SU-DHL-6 (cell line): Measurements from ENCODE around the gene CELF5.
"Not testable (repeated sequence)": the region's sequence is repeated elsewhere in the genome, so short reads cannot be mapped to it uniquely, and the experiment has no call there.

Experiments
- H2AFZ ChIP-seq: fragments of 200-600 bp; sonication (generic); 2 replicates; pipeline ENCODE4 v1.6.1; 2014; ENCODE audit warnings: low read depth, mild to moderate bottlenecking, moderate library complexity, mixed read lengths, antibody characterized with exemption, low read length; ENCODE audit not compliant: severe bottlenecking
- H3F3A ChIP-seq: fragments of 200-600 bp; shearing (Covaris generic); 2 replicates; pipeline ENCODE4 v1.6.0; 2016; ENCODE audit warnings: antibody characterized with exemption, mild to moderate bottlenecking; ENCODE audit not compliant: insufficient read depth
- H3K27ac ChIP-seq: fragments of 200-600 bp; sonication (generic); 2 replicates; pipeline ENCODE4 v1.5.1; 2016; ENCODE audit warnings: low read depth, mild to moderate bottlenecking, low read length, moderate library complexity, mixed read lengths
- H3K27me3 ChIP-seq: fragments of 200-600 bp; sonication (generic), shearing (Covaris generic); 2 replicates; pipeline ENCODE4 v1.6.0; 2014; ENCODE audit warnings: mild to moderate bottlenecking, low read length
- H3K36me3 ChIP-seq: fragments of 200-600 bp; sonication (generic); 2 replicates; pipeline ENCODE4 v1.6.1; 2014; ENCODE audit warnings: mild to moderate bottlenecking, low read length, mixed read lengths
- H3K4me2 ChIP-seq: fragments of 300-600, 200-600 bp; shearing (Covaris generic), sonication (generic); 2 replicates; pipeline ENCODE4 v1.6.0; 2014; ENCODE audit warnings: low read length, low read depth, mild to moderate bottlenecking; ENCODE audit not compliant: poor library complexity, severe bottlenecking
- H3K4me3 ChIP-seq: fragments of 200-600 bp; sonication (generic); 2 replicates; pipeline ENCODE4 v1.5.1; 2014; ENCODE audit warnings: antibody characterized with exemption, low read length, mild to moderate bottlenecking, mixed read lengths; ENCODE audit not compliant: insufficient read depth, poor library complexity, severe bottlenecking
- H3K79me2 ChIP-seq: fragments of 200-600 bp; sonication (generic); 2 replicates; pipeline ENCODE4 v1.6.1; 2014; ENCODE audit warnings: mild to moderate bottlenecking, low read length, moderate library complexity; ENCODE audit not compliant: insufficient read depth
- H3K9ac ChIP-seq: fragments of 200-600 bp; sonication (generic); 2 replicates; pipeline ENCODE4 v1.7.0; 2014; ENCODE audit warnings: mild to moderate bottlenecking, low read length
- H3K9me2 ChIP-seq: fragments of 200-600 bp; sonication (generic); replicated peaks from 2 replicates; pipeline ENCODE4 v1.6.1; 2014; ENCODE audit warnings: low read length; ENCODE audit not compliant: insufficient read depth
- H3K9me3 ChIP-seq: fragments of 200-600 bp; sonication (generic); 2 replicates; pipeline ENCODE4 v1.6.1; 2014; ENCODE audit warnings: low read length, mixed read lengths; ENCODE audit not compliant: insufficient read depth
- H4K20me1 ChIP-seq: fragments of 200-600 bp; sonication (generic); 2 replicates; pipeline ENCODE4 v1.6.1; 2014; ENCODE audit warnings: low read depth, mild to moderate bottlenecking, antibody characterized with exemption, low read length, moderate library complexity, mixed read lengths
- CTCF ChIP-seq: fragments of 200-600 bp; sonication (generic); IDR thresholded peaks from one replicate; pipeline ENCODE4 v1.5.1; 2017; ENCODE audit warnings: antibody characterized with exemption, mild to moderate bottlenecking, low read length, moderate library complexity; ENCODE audit not compliant: insufficient read depth, poor library complexity, severe bottlenecking
- EZH2phosphoT487 ChIP-seq: fragments of 200-600 bp; sonication (generic), shearing (Covaris generic); conservative IDR thresholded peaks from 2 replicates; pipeline ENCODE4 v1.6.1; 2018; ENCODE audit warnings: mild to moderate bottlenecking, antibody characterized with exemption, low read length, moderate library complexity, mixed read lengths

CELF5 gene

GRCh38 chr19:3324405-3324856 is 100.0 kb downstream of the CELF5 start:
- Histone ChIP-seq H3K79me2 (no peaks in the 10 kb centered on the region), H3K27me3 (no peaks in the 10 kb centered on the region), H3K9me3 (no peaks in the 10 kb centered on the region), H2AFZ (no peak overlapping the region), H4K20me1 (no peaks in the 10 kb centered on the region), H3K4me3 (no peak overlapping the region), H3F3A (no peaks in the 10 kb centered on the region), H3K27ac (no peak overlapping the region), H3K9me2 (no peaks in the 10 kb centered on the region), H3K4me2 (no peak overlapping the region), H3K9ac (no peak overlapping the region), H3K36me3 (no peaks in the 10 kb centered on the region)
- no peak for TF ChIP-seq EZH2phosphoT487
- peak; percentile 60 for TF ChIP-seq CTCF

- no peaks in the 10 kb centered on the region for H3K9me3 ChIP-seq
- no peak overlapping the region for H3K4me2 ChIP-seq
- H3K9ac ChIP-seq, result no peak overlapping the region
- TF ChIP-seq CTCF, result no peak
- TF ChIP-seq EZH2phosphoT487, result no peak
- H2AFZ ChIP-seq, result no peak overlapping the region
- H3K27me3 ChIP-seq, result no peaks in the 10 kb centered on the region
- no peak overlapping the region for H3K4me3 ChIP-seq
- no peak overlapping the region for H3K27ac ChIP-seq
- H3K9me2 ChIP-seq, result no peaks in the 10 kb centered on the region
- no peaks in the 10 kb centered on the region for H3K36me3 ChIP-seq
- H4K20me1 ChIP-seq, result no peaks in the 10 kb centered on the region
- no peaks in the 10 kb centered on the region for H3F3A ChIP-seq
- H3K79me2 ChIP-seq, result no peaks in the 10 kb centered on the region
These were observed 101.0 kb downstream of the CELF5 start for GRCh38 chr19:3325451-3325850.

GRCh38 chr19:3328743-3329142 is 104.3 kb downstream of the CELF5 start:
- no peak overlapping the region for H3K4me3 ChIP-seq
- H3K9me2 ChIP-seq, result no peaks in the 10 kb centered on the region
- H3K36me3 ChIP-seq, result no peaks in the 10 kb centered on the region
- no peaks in the 10 kb centered on the region for H4K20me1 ChIP-seq
- no peak for TF ChIP-seq EZH2phosphoT487
- TF ChIP-seq CTCF, result no peak
- H3K27ac ChIP-seq, result no peak overlapping the region
- no peak overlapping the region for H3K4me2 ChIP-seq
- H3K79me2 ChIP-seq, result no peaks in the 10 kb centered on the region
- H3K9me3 ChIP-seq, result no peaks in the 10 kb centered on the region
- H3K9ac ChIP-seq, result no peak overlapping the region
- no peaks in the 10 kb centered on the region for H3F3A ChIP-seq
- no peaks in the 10 kb centered on the region for H3K27me3 ChIP-seq
- H2AFZ ChIP-seq, result no peak overlapping the region

GRCh38 chr19:3330047-3330446 is 105.6 kb downstream of the CELF5 start:
- Histone ChIP-seq H3F3A (no peaks in the 10 kb centered on the region), H3K9me3 (no peaks in the 10 kb centered on the region), H3K4me3 (no peak overlapping the region), H4K20me1 (no peaks in the 10 kb centered on the region), H2AFZ (no peak overlapping the region), H3K9me2 (no peaks in the 10 kb centered on the region), H3K4me2 (no peak overlapping the region), H3K9ac (no peak overlapping the region), H3K27ac (no peak overlapping the region), H3K27me3 (no peaks in the 10 kb centered on the region), H3K36me3 (no peaks in the 10 kb centered on the region), H3K79me2 (no peaks in the 10 kb centered on the region)
- no peak for TF ChIP-seq EZH2phosphoT487
- TF ChIP-seq CTCF, result no peak

- not testable (repeated sequence) for H3F3A ChIP-seq, H3K27ac ChIP-seq, H4K20me1 ChIP-seq, H3K79me2 ChIP-seq, H3K27me3 ChIP-seq, H3K4me3 ChIP-seq, H2AFZ ChIP-seq, H3K9ac ChIP-seq, H3K36me3 ChIP-seq, H3K9me3 ChIP-seq, H3K9me2 ChIP-seq, H3K4me2 ChIP-seq
These were observed 107.8 kb downstream of the CELF5 start for GRCh38 chr19:3332232-3332631.
